HG03442 (cell line): ENCODE results near the gene AKIRIN2.

Experiments
- ATAC-seq: cut with Tn5 transposase; IDR thresholded peaks from one replicate; pipeline ENCODE4 v1.9.1; 2021; ENCODE audit warnings: mild to moderate bottlenecking, moderate library complexity; ENCODE audit not compliant: unreplicated experiment

AKIRIN2 gene

DNA sequence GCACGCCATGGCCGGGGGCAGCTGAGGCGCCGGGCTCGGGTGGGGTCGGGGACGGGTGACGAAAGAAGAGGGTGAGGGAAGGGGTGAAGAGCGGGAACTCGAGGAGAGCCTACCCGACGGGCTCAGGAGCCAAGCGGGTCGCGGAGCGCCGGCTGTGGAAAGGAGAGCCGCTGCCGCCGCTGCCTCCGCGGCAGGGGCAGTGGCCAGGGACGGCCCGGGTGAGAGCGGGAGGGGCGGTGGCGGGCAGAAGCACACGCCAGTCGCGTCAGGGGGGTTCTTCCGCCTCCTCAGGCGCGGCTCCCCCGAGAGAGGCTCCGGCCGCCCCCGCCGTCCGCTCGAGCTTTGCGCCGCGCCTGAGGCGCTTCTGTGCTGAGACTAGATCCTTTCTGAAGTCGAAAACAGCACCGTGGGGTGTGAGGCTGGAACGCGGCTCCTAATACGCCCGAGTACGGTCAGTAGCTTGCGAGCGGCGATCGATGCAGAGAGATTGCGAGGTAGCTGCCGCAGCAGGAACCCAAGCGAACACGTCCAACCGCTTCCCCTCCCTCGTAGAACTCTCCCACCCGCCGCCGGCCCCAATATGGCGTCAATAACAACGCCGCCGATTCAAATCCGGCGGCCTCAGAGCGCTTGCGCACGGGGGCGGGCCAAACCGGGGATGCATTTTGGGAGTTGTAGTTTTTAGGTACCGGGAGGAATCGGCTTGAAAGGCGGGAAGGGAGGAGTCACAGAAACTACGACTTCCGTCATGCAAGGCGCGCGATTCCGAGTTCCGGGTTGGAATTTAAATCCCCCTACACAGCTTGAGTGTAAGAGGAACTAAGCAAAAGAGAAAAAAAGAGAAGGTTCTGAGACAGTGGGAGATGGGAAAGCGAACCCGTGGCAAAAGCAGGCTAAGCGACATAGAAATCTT lies at the start of gene AKIRIN2:
Gene AKIRIN2 (minus strand): TSS at position 558 of the 913 bp plus-strand sequence. CDS start 549 bp downstream, at position 9.
- ATAC-seq: peak; percentile 63

DNA sequence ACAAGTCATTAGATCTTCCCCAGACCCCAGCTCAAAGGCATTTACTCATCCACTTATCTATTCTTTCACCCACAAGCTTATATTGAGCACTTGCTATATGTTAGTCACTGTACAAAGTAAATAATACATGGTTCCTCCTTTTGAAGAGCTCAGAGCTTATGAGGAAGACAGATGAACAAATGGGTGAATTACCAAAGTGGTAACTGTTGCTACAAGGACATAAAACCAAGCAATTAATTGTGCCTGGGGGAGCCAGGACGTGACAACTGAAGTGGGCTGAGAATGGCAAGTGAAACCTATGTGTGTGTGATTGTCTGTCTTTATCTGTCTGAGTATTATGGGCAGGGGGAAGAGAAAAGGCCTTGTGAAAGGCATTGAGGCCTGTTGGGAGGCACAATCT lies 45.6 kb upstream of the AKIRIN2 start:
- no peak for ATAC-seq

DNA sequence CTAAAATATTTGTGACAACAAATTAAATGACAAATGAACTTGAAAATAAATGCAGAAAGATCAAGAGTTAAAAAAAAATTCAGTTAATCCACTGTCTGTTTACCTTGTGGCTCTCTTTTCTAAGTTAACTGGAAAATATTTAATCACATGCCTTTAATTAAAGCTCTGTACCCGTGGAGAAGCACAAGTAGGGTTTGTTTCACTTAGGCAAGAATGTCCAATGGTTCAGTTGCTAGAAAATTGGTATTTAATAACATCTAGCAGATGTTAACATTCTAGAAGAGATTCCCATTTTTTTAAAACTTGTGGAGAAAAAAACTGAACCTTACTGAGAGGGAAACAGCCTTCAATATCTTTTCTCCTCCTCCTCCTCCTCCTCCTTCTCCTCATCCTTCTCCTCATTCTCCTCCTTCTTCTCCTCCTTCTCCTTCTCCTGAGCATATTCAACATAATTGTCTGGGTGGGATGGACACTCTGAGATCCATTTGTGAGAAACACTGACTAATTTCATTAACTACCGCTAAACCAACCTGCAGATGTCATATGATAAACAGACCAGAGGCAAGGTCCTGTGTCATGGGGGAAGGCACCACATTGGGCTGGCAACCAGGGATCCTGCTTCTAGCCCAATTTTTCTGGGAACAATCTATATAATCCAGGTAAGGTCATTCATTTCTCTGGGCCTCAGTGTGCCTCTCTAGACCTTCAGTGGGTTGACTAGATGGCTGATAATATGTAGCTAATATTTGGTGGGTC lies 44.1 kb upstream of the AKIRIN2 start:
- ATAC-seq: no peak

DNA sequence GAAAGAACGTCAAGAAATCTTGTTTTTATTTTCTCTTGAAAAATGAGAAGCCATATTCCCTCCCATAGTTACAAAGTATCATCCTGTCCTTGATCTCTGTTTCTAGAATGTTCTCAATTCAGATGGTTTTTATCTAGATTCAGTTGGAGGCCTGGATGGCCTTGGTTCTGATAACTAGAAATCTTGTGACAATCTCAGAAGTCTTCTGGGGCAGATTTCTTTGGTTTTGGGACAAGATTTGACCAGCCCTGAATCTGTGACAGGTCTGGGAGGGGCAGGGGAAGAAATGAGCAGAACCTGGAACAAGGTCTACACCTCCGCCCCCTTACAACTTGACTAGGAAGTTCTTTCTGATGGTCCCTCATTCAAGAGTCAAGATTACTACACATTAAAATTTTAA lies 41.4 kb upstream of the AKIRIN2 start:
- ATAC-seq: no peak

DNA sequence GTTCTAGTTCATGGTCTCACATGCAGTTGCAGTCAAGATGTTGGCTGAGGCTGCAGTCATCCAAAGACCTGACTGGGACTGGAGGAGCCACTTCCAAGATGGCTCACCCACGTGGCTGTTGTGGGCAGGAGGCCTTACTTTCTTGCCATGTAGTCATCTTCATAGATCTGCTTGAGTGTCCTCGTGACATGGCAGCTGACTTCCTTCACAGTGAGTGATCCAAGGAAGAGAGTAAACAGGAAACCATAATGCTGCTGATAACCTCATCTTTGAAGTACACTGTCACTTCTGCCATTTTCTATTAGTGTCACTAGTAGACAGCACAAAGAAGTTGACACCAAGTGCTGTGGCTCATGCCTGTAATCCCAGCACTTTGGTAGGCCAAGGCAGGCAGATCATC lies 40.1 kb upstream of the AKIRIN2 start:
- ATAC-seq: peak; percentile 60

DNA sequence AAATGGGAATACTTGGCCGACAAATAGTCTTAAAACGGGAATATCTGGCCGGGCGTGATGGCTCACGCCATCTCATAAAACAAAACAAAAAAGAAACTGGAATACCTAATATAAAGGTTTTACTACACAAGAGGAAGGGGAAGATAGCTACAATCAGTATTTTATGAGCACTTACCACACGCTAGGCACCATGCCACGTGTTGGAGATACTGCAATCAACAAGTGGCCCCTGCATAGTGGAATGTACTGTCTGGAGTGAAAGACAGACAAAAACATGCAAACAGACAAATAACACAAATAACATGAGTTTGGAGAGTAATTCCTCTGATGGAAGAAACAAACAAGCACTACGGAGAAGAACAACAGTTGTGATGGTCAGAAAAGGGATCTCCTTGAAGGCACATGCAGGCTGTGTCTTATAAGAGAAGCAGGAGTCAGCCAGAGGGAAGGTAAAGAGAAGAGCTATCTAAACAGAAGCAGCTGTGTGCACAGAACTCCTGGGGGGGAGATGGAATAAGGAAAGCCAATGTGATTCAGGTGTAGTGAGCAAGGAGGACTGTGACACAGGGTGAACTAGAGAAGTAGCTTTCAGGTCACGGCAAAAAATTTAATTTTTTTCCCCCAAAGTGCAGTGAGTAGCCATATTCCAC lies 39.1 kb upstream of the AKIRIN2 start:
- no peak for ATAC-seq

DNA sequence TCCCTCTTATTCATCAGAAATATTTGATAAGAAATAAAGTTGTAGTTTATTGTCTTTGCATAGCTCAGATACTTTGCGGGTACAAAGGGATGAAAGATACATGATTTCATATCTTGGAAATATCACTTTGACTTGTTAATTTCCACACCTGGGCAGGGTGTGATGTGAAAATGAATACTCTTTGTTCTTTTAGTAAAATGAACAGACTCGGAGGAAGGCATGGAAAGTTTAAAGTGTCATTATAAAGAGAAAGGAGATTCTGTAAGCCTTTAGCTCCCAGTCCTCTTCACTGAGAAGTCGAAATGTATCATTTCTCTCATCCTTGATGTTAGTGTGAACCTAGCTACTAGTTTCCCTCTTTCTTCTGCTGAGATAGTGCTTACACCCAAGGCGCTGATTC lies 36.7 kb upstream of the AKIRIN2 start:
- ATAC-seq: no peak

DNA sequence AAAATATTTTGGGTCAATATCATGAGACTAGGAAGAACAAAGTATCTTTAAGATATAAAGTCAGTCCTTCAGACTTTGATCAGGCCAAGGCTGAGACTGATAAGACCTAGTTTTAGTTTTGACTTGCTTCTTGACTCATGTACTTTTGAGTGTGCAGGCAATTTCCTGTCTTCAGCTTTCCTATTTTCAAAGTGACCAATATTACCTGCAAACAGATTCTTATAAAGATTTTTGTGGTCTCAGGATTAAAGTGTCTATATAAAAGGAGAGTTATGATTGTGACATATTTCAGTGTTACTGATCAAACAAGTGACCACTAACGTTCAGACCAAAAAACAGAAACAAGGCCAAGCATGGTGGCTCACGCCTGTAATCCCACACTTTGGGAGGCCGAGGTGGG lies 36.0 kb upstream of the AKIRIN2 start:
- ATAC-seq: no peak

DNA sequence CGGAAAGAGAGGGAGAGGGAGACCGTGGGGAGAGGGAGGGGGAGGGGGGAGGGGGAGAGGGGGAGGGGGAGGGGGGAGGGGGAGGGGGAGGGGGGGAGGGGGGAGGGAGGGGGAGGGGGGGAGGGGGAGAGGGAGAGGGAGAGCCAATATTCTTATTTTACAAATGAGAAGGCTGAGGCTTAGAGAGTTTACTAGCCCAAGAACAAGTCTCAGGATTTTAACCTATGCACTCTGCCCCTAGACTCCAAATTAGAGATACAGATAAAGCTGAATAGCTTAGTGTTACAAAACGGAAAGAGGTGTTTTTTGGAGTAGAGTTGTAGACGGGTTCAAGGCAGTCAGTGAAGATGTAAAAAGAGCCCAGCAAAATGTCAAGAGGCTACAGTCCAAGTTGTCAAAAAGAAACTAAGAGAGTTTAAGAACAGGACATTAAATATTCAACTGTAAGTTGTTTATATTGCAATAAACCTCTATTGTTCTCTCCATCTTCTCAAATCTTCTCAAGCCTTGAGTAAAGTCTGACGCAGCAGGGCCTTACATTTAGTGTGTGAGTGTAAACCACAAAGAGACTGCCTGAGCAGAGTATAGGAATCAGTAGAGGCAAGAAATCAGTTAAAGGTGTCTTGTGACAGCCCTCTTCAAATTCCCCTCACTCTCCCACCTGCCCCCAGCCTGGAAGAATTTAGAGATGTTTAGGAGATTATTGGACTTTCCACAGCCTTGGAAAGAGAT lies 34.9 kb upstream of the AKIRIN2 start:
- peak; percentile 43 for ATAC-seq

DNA sequence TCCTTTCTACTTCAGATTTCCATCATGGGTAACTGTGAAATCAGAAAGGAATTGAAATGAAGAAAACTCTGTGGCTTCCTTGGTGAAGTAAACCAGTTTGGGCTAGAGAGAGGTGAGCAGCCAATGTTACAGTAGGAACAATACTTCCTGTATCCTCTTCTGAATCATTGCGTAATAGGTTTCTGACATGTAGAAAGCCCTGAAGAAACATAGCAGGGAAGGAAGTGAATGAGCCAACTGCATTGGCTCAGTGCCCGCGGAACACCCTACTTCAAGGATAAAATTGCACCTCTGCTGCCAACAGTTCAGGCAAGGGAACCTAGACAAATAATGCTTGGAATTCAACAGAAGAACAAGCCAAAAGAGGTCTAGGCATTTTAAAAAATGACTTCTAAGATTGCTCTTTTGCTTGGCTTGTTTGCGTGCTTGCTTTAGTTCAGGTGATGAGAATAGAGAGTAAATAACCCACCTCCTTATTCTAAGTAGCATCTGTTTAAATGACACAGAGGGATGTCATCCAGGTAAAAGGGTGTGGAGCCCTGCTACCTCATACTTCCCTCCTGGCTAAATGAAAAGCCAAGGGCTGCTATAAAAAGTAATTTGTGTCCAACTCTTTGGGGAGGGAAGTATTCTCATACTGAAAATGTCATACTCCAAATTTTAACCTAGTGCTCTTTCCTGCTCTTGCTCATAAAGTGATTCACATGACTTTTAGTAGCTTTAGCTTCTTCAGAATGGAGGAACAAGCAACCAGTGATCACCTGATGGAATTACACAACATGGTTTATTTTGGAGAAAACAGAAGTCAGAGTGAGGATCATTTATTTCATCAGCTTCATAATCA lies 30.0 kb upstream of the AKIRIN2 start:
- ATAC-seq: peak; percentile 87

DNA sequence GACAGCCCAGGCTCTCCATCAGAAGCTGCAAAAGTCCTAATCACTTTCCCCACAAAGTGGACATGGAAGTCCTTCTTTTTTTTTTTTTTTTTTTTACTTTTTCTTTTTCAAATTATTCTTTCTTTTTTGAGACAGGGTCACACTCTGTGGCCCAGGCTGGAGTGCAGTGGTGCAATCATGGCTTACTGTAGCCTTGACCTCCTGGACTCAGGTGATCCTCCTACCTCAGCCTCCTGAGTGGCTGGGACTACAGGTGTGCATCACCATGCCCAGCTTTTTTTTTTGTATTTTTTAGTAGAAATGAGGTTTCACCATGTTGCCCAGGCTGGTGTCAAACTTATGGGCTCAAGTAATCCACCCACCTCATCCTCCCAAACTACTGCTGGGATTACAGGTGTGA lies 29.0 kb upstream of the AKIRIN2 start:
- no peak for ATAC-seq

DNA sequence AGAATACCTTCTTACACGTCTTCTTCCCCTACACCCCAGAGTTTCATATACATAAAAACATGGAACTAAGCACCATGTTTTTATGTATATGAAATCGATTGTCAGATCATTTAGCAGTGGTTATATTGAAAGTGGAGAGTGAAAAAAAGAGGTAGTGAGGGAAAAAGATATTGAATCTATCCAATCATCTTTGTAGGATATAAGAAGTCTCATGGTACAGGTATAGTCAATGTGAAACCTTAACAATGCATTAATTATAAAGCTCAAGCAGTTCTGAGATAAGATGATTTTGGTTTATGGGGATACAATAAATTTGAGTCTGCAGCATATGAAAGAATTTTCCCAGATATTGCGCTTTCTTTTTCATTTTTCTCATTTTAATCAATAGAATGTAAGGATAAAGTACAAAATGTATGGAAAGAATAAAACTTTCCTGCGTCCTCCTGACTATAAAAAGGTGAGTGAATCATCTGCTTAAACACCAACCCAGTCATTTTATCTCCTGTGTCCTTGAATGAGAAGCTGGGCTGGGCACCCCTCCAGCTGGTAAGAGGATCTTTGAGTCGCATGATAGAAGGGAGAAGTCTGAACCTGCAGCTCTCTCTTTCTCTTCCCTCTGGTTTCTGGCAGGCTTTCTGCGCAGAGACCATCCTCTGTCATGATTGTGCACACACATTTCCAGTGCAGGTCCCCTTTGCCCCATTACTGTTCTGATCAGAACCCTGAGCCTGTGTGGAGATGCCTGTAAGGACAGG lies 28.1 kb upstream of the AKIRIN2 start:
- ATAC-seq: no peak

DNA sequence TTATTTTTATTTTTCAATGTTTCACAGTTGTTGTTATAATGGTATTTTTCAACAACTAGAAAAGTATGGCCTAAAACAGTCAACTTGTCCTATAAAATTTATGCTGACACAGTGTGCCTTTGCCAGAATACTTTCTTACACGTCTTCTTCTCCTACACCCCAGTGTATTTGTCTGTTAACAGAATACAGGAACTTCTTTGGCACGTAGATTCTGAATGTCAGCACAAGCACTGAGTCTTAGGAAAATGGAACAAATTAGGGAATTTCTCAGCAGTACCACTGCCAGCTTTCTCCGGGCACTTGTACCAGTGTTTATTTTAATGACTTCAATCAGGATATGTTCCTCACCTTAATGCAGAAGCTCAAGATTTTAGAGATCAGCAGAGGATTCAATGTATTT lies 26.7 kb upstream of the AKIRIN2 start:
- no peak for ATAC-seq

DNA sequence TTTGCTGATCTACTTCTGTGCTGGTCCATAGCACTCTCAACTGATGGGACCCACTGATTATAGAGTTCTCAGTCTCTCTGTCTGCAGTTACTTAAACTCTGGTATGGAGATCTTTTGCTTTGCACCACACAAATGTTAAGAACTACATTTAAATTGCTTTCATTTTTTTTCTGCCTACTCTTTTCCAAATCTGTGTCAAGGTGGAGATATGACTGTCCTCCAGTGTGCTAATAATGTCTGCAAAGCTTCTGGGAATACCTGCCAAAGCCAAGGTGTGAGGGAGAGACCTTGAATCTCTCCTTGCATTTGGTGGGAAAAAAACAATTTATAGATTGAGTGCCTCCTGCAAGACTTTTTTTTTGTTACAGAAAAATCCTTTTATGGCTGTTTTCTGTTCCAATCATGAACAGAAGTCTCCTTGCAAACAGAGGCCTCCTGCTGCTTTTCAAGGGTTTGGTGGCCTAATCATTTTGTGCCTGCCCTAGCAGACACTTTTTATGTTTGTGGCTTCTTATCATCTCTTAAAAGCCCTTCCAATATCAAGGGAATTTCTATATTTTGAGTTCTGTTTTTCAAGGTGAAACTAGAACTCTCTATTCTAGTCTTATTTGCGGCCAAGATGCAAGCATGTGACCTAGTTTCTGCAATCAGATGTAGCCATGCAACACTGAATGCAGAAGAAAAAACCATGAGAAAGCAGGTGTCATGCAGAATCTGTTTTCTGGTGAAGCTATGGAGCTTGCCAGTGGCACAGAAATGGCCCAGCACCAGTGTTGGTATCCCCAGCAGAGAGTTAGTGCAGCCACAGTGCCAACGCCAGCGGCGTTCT lies 23.2 kb upstream of the AKIRIN2 start:
- peak; percentile 76 for ATAC-seq

DNA sequence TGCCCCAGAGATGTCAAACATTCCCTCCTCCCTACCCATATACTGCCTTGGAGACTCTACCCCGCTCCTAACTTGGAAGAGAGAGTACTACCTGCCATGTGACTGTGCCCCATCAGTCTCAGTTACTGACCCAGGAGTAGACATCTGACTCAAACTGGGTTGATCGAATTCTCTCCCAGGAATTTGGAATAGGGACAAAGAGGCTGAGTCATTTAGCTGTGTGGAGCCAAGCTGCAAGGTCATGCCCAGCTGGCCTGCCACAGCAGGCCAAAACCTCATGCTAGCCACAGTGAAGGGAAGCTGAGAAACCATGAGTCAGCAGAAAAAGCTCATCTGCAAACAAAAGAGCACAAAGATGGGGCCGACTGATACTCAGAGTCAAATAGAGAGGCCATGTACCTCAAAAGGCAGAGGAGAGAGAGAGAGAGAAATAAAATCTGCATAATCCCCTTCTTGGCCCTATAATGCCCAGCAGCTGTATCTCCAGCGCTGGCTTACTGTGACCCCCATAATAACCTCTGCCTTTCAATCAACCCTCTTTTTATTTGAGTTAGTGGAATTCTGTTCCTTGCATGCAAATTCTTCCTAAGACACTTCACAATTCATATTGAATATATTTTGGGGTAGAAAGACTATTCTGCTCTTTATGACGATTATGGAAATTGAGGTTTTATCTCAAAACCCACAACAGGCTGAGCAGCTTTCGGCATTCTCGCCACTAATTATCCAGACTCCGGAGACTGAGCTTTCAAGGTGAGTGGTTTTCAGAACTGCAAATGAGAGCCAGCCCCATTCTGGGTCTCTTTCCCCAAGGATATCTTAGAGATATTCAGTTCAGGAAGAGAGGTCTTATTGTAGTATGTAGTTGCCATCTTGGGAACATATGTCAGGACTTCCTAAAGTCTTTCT lies 21.4 kb upstream of the AKIRIN2 start:
- peak; percentile 46 for ATAC-seq

DNA sequence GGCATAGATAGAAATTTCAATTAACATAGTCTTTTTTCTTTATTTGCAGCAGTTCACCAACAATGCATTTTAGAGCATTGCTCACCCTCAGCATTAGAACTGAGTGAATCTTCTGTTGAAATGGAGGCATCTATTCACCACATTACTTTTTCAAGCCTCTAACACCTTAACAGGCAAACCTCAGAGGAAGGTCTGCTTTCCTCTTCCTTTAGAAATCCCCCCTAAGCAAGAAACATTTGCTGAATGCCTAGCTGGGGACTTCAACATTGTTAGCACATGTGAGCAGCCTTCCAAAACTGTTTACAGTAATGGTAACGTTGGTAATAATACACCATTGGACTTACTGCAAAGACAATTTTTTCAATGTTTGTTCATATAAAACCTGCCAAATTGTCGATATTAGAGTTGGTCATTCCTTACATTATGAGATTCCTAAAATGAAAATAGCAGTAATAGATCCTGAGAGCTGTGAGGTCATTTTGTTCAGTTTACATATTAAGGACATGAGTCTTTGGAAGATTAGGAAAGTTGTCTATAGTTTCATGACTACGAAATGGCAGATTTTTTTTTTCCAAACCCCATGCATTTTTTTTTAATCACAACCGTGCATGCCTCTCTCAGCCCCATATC lies 20.6 kb upstream of the AKIRIN2 start:
- ATAC-seq: no peak

DNA sequence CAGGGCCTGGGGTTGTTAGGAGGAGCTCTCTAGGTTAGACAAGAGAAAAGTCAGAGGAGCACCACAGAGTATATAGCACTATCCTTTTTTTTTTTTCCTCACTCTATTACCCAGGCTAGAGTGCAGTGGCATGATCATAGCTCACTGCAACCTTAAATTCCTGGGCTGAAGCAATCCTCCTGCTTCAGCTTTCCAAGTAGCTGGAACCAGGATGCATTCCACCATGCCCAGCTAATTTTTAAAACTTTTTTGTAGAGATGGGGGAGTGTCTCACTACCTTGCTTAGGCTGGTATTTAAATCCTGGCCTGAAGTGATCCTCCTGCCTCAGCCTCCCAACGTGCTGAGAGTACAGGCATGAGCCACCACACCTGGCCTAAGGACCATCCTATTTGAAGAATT lies 19.3 kb upstream of the AKIRIN2 start:
- ATAC-seq: no peak
